A549 (cell line): ENCODE results near the gene ZMYND19. TPM values are rescaled to one million over a fixed set of nuclear protein-coding genes. Genes with fewer than 3 reads are reported as not detected.

ENCODE experiments used
- ATAC-seq, 2 experiments: fragments of 200-7000 bp in 1 of 2; fragments of >200 bp in 1 of 2; cut with Nextera tagmentation in 1 of 2; cut with Tn5 transposase in 1 of 2; 3 replicates each; pipeline versions ENCODE4 v1.8.0 to v1.9.1; 2018 to 2020; ENCODE audit warnings: mild to moderate bottlenecking in 1 of 2, moderate library complexity in 1 of 2
- CTCF ChIA-PET: fragments of 300-600 bp; sonication (Branson Sonifier 250); formaldehyde crosslinking; extraction: SDS; loops from one replicate; lab custom pipeline; 2021; ENCODE audit warnings: antibody characterized with exemption, inconsistent platforms; lab: Yijun Ruan, JAX
- POLR2A ChIA-PET: fragments of 350-600 bp; formaldehyde crosslinking; extraction: SDS; loops from one replicate; lab custom pipeline; 2021; ENCODE audit warnings: antibody characterized with exemption, inconsistent platforms; lab: Yijun Ruan, JAX
- DNase-seq, 2 experiments: peaks; one replicate each; pipeline versions ENCODE4 v3.0.0 to v3.0.0-alpha.2; 2011 to 2016; ENCODE audit warnings: low read depth in 1 of 2, low spot score in 1 of 2
- FAIRE-seq: peaks from 2 replicates; lab custom pipeline; 2011; peaks lifted over from hg19 to GRCh38; lab: Jason Lieb, UNC
- H3K27ac ChIP-seq, 2 experiments: fragments of >200 bp; sonication (Bioruptor Twin); formaldehyde crosslinking; 3 replicates each; pipeline ENCODE4 v1.5.1; 2016 to 2017
- H3K4me1 ChIP-seq: fragments of >200 bp; sonication (Bioruptor Twin); formaldehyde crosslinking; 3 replicates; pipeline ENCODE4 v1.6.1; 2016
- H3K4me2 ChIP-seq: fragments of >200 bp; sonication (Bioruptor Twin); formaldehyde crosslinking; 3 replicates; pipeline ENCODE4 v1.6.1; 2016
- H3K4me3 ChIP-seq: fragments of >200 bp; sonication (Bioruptor Twin); formaldehyde crosslinking; 3 replicates; pipeline ENCODE4 v1.5.1; 2016
- H3K9me3 ChIP-seq: fragments of >200 bp; sonication (Bioruptor Twin); formaldehyde crosslinking; 3 replicates; pipeline ENCODE4 v1.6.1; 2016
- CEBPB ChIP-seq, 2 experiments: fragments of >200 bp in 1 of 2; sonication (Bioruptor Twin) in 1 of 2; formaldehyde crosslinking in 1 of 2; IDR thresholded peaks; 2 replicates each; pipeline ENCODE4 v1.6.1; 2012 to 2016
- CHD4 ChIP-seq: fragments of 200-600 bp; sonication (generic); IDR thresholded peaks from 2 replicates; pipeline ENCODE4 v1.6.1; 2016; ENCODE audit warnings: antibody characterized with exemption, mild to moderate bottlenecking, borderline replicate concordance
- EHF ChIP-seq: fragments of 250-450 bp; sonication (Bioruptor Pico); IDR thresholded peaks from 2 replicates; pipeline ENCODE4 v1.5.0; 2020; ENCODE audit warnings: mild to moderate bottlenecking
- EHMT2 ChIP-seq: fragments of 200-600 bp; sonication (generic); IDR thresholded peaks from 2 replicates; pipeline ENCODE4 v1.6.1; 2016; ENCODE audit warnings: antibody characterized with exemption, low read depth, mild to moderate bottlenecking, moderate library complexity
- ESRRA ChIP-seq: fragments of 150-350 bp; IDR thresholded peaks from 2 replicates; pipeline ENCODE4 v1.6.1; 2014; ENCODE audit warnings: mild to moderate bottlenecking, low read length, borderline replicate concordance
- FOSB ChIP-seq: fragments of 250-450 bp; sonication (Bioruptor Pico); IDR thresholded peaks from 2 replicates; pipeline ENCODE4 v1.5.0; 2020; ENCODE audit warnings: mild to moderate bottlenecking, moderate library complexity
- FOSL2 ChIP-seq, 2 experiments: fragments of 450-650 bp in 1 of 2; fragments of >200 bp in 1 of 2; sonication (Bioruptor Twin) in 1 of 2; formaldehyde crosslinking; IDR thresholded peaks; 2 replicates each; pipeline versions ENCODE4 v1.5.0 to v1.6.1; 2016 to 2020; ENCODE audit warnings: mild to moderate bottlenecking in 1 of 2, moderate library complexity in 1 of 2
- GATA3 ChIP-seq: IDR thresholded peaks from 2 replicates; pipeline ENCODE4 v1.6.1; 2012; ENCODE audit warnings: borderline replicate concordance
- JUNB ChIP-seq: fragments of >200 bp; sonication (Bioruptor Twin); formaldehyde crosslinking; IDR thresholded peaks from 2 replicates; pipeline ENCODE4 v1.6.1; 2016
- KDM5A ChIP-seq: fragments of 200-600 bp; sonication (generic); IDR thresholded peaks from 2 replicates; pipeline ENCODE4 v1.6.1; 2016; ENCODE audit warnings: antibody characterized with exemption, mild to moderate bottlenecking
- MYC ChIP-seq: IDR thresholded peaks from 2 replicates; pipeline ENCODE4 v1.6.1; 2012; ENCODE audit warnings: mild to moderate bottlenecking, inconsistent platforms, low read length, improper control_type of control experiment, borderline replicate concordance
- NFE2L2 ChIP-seq: fragments of 150-350 bp; conservative IDR thresholded peaks from 2 replicates; pipeline ENCODE4 v1.6.1; 2014; ENCODE audit warnings: low read length
- POLR2A ChIP-seq: IDR thresholded peaks from 2 replicates; pipeline ENCODE4 v1.6.1; 2012; ENCODE audit warnings: mild to moderate bottlenecking, low read length
- SMC3 ChIP-seq: fragments of >200 bp; sonication (Bioruptor Twin); formaldehyde crosslinking; IDR thresholded peaks from 3 replicates; pipeline ENCODE4 v1.6.1; 2018; ENCODE audit warnings: inconsistent platforms
- SREBF2 ChIP-seq: fragments of 450-650 bp; IDR thresholded peaks from 2 replicates; pipeline ENCODE4 v1.6.1; 2014; ENCODE audit warnings: mild to moderate bottlenecking, moderate library complexity
- TP53 ChIP-seq: fragments of 250-450 bp; sonication (Bioruptor Pico); IDR thresholded peaks from 2 replicates; pipeline ENCODE4 v1.5.0; 2021; ENCODE audit warnings: mild to moderate bottlenecking, moderate library complexity
- WGBS: methylation state at CpG from one replicate; pipeline ENCODE4 v1.1.6; 2017; ENCODE audit errors: missing lambda C conversion rate; 5-methylcytosine and 5-hydroxymethylcytosine counted together
- polyA plus RNA-seq, 4 experiments: library from polyadenylated mRNA; depleted of rRNA in 3 of 4; stranded (reverse); fragments of >200 nt; fragmentation: RNase III in 1 of 4; extraction: RNeasy Plus Mini Kit Qiagen cat#74134 plus additional on column Dnase treatment in 1 of 4; gene quantifications; 2 replicates in 3 of 4; 3 replicates in 1 of 4; pipeline ENCODE4 v1.2.3, GENCODE V29; 2011 to 2017
- TF ChIP-seq, protein P1 (sequence below): IDR thresholded peaks from 2 replicates; pipeline ENCODE4 v1.6.1; 2012
- TF ChIP-seq, protein P2 (sequence below): fragments of 150-350 bp; IDR thresholded peaks from 2 replicates; pipeline ENCODE4 v1.6.1; 2014; ENCODE audit warnings: low read depth, mild to moderate bottlenecking, low read length
- TF ChIP-seq, protein P3 (sequence below): fragments of 200-600 bp; sonication (generic); IDR thresholded peaks from 2 replicates; pipeline ENCODE4 v1.6.1; 2016; ENCODE audit warnings: antibody characterized with exemption, mild to moderate bottlenecking, moderate library complexity
- TF ChIP-seq, protein P4 (sequence below): fragments of 450-650 bp; IDR thresholded peaks from 2 replicates; pipeline ENCODE4 v1.6.1; 2014; ENCODE audit warnings: antibody characterized with exemption

The ZMYND19 gene
- polyA plus RNA-seq, 2 of the 4 experiments (the other 2 are of a cell fraction) = 19.6 to 38.7 TPM

DNA sequence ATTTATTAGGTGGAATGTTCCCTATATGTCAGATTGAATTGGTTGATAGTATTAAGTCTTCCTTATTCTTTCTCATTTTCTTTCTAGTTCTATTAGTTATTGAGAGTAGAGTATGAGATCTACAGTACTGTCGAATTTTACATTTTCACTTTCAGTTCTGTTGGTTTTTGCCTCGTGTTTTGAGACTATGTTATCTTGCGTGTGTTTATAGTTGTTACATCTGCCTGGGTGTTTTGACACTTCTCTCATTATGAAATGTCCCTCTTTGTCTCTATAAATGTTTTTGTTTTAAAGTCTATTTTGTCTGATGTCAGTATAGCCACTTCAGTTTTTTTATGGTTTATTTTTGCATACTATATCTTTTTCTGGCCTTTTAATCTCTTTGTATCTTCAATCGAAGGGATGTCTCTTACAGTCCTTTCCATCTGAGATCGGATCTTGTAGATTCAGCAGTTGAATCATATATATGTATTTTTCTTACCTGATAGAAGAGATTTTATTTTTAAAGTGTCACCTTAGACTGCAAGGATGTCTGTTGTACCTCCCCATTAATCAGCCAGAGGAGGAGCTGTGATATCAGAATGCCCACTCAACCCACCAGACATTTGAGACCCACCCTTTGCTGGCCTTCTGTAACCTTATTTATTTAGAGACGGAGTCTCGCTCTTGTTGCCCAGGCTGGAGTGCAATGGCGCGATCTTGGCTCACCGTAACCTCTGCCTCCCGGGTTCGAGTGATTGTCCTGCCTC is 49.2 kb upstream of the ZMYND19 start (continued):
- TF ChIP-seq CEBPB (IDR thresholded peaks at IDR 0.05) (no peak), SMC3 (no peak), SREBF2 (no peak)

DNA sequence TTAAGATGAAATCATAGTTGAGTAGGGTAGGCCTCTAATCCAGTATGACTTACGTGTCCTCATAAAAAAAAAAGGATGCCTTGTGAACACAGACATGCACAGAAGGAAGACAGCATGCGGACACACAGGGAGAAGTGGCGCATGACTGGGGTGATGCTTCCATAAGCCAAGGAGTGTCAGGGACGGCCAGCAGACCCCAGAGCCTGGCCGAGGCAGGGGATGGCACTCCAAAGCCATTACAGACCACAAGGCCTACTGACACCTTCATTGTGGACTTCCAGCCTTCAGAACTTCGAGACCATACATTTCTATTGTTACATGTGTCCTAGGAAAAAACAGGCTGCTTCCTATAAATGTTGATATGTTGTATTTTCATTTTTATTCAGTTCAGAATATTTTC is 48.4 kb upstream of the ZMYND19 start:
- no peaks in the 10 kb centered on the region for H3K9me3 ChIP-seq
- WGBS = 94% methylated on average over 6 of the region's 6 CpGs
- H3K4me2 ChIP-seq = no peak overlapping the region
- no peak overlapping the region for H3K27ac ChIP-seq
- FAIRE-seq (no peak), ATAC-seq (no peak), DNase-seq (no peak)
- H3K4me3 ChIP-seq = no peak overlapping the region
- CTCF ChIA-PET = interaction anchor here (1.5 kb wide), 1 partner anchor 34 kb away, joined by 4 read pairs; no protein-coding TSS in a partner anchor
- POLR2A ChIA-PET = no interaction called here
- TF ChIP-seq, protein P1, sequence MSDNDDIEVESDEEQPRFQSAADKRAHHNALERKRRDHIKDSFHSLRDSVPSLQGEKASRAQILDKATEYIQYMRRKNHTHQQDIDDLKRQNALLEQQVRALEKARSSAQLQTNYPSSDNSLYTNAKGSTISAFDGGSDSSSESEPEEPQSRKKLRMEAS = no peak
- TF ChIP-seq TP53 (CRISPR knock-in tag) = no peak
- no peak for TF ChIP-seq POLR2A
- TF ChIP-seq KDM5A = no peak
- TF ChIP-seq MYC = no peak
- no peak for TF ChIP-seq GATA3
- TF ChIP-seq, protein P2, sequence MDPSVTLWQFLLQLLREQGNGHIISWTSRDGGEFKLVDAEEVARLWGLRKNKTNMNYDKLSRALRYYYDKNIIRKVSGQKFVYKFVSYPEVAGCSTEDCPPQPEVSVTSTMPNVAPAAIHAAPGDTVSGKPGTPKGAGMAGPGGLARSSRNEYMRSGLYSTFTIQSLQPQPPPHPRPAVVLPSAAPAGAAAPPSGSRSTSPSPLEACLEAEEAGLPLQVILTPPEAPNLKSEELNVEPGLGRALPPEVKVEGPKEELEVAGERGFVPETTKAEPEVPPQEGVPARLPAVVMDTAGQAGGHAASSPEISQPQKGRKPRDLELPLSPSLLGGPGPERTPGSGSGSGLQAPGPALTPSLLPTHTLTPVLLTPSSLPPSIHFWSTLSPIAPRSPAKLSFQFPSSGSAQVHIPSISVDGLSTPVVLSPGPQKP = no peak
- no peak for TF ChIP-seq FOSB (CRISPR knock-in tag)
- TF ChIP-seq NFE2L2 = no peak
- no peak for TF ChIP-seq ESRRA
- no peak for TF ChIP-seq FOSL2 (IDR thresholded peaks at IDR 0.05)
- no peak for TF ChIP-seq FOSL2 (CRISPR knock-in tag; IDR thresholded peaks at IDR 0.05)
- no peak for TF ChIP-seq CEBPB (IDR thresholded peaks at IDR 0.05)
- no peak for TF ChIP-seq CHD4
- TF ChIP-seq, protein P3, sequence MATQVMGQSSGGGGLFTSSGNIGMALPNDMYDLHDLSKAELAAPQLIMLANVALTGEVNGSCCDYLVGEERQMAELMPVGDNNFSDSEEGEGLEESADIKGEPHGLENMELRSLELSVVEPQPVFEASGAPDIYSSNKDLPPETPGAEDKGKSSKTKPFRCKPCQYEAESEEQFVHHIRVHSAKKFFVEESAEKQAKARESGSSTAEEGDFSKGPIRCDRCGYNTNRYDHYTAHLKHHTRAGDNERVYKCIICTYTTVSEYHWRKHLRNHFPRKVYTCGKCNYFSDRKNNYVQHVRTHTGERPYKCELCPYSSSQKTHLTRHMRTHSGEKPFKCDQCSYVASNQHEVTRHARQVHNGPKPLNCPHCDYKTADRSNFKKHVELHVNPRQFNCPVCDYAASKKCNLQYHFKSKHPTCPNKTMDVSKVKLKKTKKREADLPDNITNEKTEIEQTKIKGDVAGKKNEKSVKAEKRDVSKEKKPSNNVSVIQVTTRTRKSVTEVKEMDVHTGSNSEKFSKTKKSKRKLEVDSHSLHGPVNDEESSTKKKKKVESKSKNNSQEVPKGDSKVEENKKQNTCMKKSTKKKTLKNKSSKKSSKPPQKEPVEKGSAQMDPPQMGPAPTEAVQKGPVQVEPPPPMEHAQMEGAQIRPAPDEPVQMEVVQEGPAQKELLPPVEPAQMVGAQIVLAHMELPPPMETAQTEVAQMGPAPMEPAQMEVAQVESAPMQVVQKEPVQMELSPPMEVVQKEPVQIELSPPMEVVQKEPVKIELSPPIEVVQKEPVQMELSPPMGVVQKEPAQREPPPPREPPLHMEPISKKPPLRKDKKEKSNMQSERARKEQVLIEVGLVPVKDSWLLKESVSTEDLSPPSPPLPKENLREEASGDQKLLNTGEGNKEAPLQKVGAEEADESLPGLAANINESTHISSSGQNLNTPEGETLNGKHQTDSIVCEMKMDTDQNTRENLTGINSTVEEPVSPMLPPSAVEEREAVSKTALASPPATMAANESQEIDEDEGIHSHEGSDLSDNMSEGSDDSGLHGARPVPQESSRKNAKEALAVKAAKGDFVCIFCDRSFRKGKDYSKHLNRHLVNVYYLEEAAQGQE = no peak
- no peak for TF ChIP-seq EHMT2
- no peak for TF ChIP-seq EHF (CRISPR knock-in tag)
- TF ChIP-seq JUNB = no peak
- TF ChIP-seq, protein P4, sequence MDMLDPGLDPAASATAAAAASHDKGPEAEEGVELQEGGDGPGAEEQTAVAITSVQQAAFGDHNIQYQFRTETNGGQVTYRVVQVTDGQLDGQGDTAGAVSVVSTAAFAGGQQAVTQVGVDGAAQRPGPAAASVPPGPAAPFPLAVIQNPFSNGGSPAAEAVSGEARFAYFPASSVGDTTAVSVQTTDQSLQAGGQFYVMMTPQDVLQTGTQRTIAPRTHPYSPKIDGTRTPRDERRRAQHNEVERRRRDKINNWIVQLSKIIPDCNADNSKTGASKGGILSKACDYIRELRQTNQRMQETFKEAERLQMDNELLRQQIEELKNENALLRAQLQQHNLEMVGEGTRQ = no peak
- TF ChIP-seq, all 56 proteins: peak for 0
- no peaks in the 10 kb centered on the region for H3K4me1 ChIP-seq
